GM18858 (cell line): Measurements from ENCODE around the gene TMEM81.

ENCODE experiments used
- ATAC-seq: cut with Tn5 transposase; IDR thresholded peaks from one replicate; pipeline ENCODE4 v1.9.1; 2021; ENCODE audit not compliant: unreplicated experiment

Gene TMEM81

DNA sequence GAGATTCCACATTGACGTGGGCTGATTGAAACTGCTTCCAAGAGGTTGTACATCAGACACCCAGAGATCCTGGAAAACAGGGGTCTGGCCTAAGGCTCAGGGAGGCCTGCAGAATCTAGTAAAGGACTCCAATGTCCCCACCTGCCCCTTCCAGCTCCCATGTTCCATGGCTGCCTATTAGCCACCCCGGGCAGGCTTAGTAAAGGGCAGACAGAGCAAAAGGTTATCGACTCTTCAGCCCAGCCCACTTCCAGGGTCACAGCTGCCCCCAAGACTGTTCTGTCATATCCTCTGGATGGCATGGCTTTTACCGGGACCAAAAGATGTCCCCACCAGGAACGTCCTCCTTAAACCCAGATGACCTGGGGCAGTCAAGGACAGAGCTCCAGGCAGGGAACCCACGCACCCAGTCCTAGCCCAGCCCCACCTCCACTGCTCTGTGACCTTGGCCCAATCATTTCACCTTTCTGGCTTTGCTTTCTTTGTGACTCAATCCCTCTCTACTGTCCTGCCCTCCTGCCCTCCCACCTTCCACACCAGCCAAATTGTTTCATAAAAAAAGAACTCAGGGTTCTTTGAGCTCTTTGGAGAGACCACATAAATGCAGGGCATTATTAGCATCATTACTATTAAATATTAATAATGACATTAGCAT is 46.0 kb downstream of the TMEM81 start:
- no peak for ATAC-seq

DNA sequence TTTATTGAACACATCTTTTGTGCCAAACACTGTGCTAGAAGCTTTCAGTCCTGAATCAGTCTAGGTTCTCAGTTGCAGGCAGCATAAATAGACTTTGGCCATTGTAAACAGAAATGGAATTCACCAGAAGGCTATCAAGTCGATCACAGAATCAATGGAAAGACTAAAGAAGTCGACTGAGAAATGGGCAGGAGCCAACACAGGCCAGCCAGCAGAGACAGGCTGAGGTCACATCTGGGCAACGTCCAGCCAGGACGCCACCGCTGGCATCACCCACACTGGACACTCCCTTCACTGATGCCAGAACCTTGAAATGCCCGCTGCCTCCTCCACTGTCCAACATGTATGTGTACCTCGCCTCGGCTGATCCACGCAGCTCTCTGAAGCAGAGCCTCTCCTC is 46.7 kb downstream of the TMEM81 start:
- ATAC-seq, result no peak
